Stimulated activated CD8-positive, alpha-beta memory T cell treated with anti-CD3 and anti-CD28 coated beads, Interleukin-15, amount 100 ng/mL, for 4 hours (primary cell): ENCODE data around the gene MYLK2.

ENCODE experiments used
- DNase-seq, 2 donors: peaks; one replicate each; pipeline ENCODE4 v3.0.0-alpha.2; 2020; ENCODE audit warnings: low read depth in 2 of 2

The MYLK2 gene

GRCh38 chr20:31835977-31836852 lies 17.1 kb downstream of the MYLK2 start:
- peak in 1 of 2 donors; percentile 8 for DNase-seq

GRCh38 chr20:31836853-31837608 lies 17.9 kb downstream of the MYLK2 start:
- DNase-seq: no peak

- DNase-seq: no peak
Measured at GRCh38 chr20:31837896-31838397, 18.8 kb downstream of the MYLK2 start.

GRCh38 chr20:31838646-31839292 lies 19.6 kb downstream of the MYLK2 start:
- DNase-seq: no peak

- no peak for DNase-seq
Measured at GRCh38 chr20:31839782-31840487, 20.8 kb downstream of the MYLK2 start.

GRCh38 chr20:31840906-31841816 lies 22.0 kb downstream of the MYLK2 start:
- no peak for DNase-seq

- no peak for DNase-seq
Measured at GRCh38 chr20:31841928-31842327, 22.8 kb downstream of the MYLK2 start.

- no peak for DNase-seq
Measured at GRCh38 chr20:31842471-31843157, 23.5 kb downstream of the MYLK2 start.

GRCh38 chr20:31843288-31843687 lies 24.1 kb downstream of the MYLK2 start:
- DNase-seq: no peak

GRCh38 chr20:31843881-31844280 lies 24.7 kb downstream of the MYLK2 start:
- DNase-seq: no peak

GRCh38 chr20:31844737-31845299 lies 25.7 kb downstream of the MYLK2 start:
- no peak for DNase-seq

- DNase-seq: no peak
Measured at GRCh38 chr20:31845300-31845863, 26.2 kb downstream of the MYLK2 start, which contains the start of gene FOXS1. FOXS1 (minus strand) TSS chr20:31845604; CDS start chr20:31845542, 62 bp downstream.

- DNase-seq: no peak
Measured at GRCh38 chr20:31846793-31847138, 27.6 kb downstream of the MYLK2 start.

GRCh38 chr20:31848088-31848999 lies 29.2 kb downstream of the MYLK2 start:
- no peak for DNase-seq

GRCh38 chr20:31849306-31849930 lies 30.3 kb downstream of the MYLK2 start:
- no peak for DNase-seq

- no peak for DNase-seq
Measured at GRCh38 chr20:31851240-31851955, 32.2 kb downstream of the MYLK2 start.

GRCh38 chr20:31853481-31853880 lies 34.3 kb downstream of the MYLK2 start:
- DNase-seq: no peak
